Measurements from ENCODE around the gene MT1A. TPM values are rescaled to one million over a fixed set of nuclear protein-coding genes. Genes with fewer than 3 reads are reported as not detected.
"Not testable (repeated sequence)": the region's sequence is repeated elsewhere in the genome, so short reads cannot be mapped to it uniquely, and the experiment has no call there.

MT1A gene
- total RNA-seq, 8 experiments from 2014 or later: 3.0 TPM; not detected in 7

DNA sequence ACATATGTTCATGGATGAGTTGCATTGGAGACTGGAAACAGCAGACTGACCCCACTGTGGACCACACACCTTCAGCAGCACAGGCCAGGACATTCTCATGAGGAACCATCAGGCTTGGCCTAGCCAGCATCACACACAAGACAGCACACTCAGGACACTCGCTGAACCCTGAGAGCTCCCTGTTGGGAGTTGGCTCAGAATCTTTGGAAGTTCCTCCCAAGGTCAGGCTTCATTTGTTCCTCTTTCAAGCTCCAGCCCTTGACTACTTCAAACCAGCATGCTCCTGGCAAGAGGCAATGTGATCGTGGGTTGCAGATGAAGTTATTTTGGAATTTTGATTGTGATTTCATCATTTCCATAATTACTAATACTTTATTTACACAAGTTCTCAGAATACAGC lies 33.2 kb downstream of the MT1A start:
- 28 to 67% (median 54%) methylated on average over 1 to 2 of the region's 2 CpGs; no CpG with 5 or more reads in 7 of the 10 experiments for WGBS, 10 experiments
- ATAC-seq (replicated peaks in 6 of 8): peak in 1 of 8 experiments; percentile 6
- peaks cover 10 to 27% of the 10 kb centered on the region in 2 donors for H3K4me1 ChIP-seq (replicated peaks in 1 of 2)
- H3K4me3 ChIP-seq; in situ Hi-C loops (cut with MboI; ENCODE audit: low pct_unique_long_range_greater_than_20kb in 2 of 9, low sequenced_read_pairs in 9 of 9, unreplicated experiment in 9 of 9); H3K27ac ChIP-seq: not testable (repeated sequence)

- WGBS, 10 experiments: 50 to 86% (median 71%) methylated on average over 1 to 2 of the region's 3 CpGs; no CpG with 5 or more reads in 4 of the 10 experiments
- H3K4me3 ChIP-seq; H3K27ac ChIP-seq; in situ Hi-C loops (cut with MboI; ENCODE audit: low pct_unique_long_range_greater_than_20kb in 2 of 9, low sequenced_read_pairs in 9 of 9, unreplicated experiment in 9 of 9); ATAC-seq (replicated peaks in 6 of 8): not testable (repeated sequence)
- H3K4me1 ChIP-seq (replicated peaks in 1 of 2): peaks cover 10 to 27% of the 10 kb centered on the region in 2 donors
Observed at GRCh38 chr16:56672171-56672570, 33.7 kb downstream of the MT1A start.

DNA sequence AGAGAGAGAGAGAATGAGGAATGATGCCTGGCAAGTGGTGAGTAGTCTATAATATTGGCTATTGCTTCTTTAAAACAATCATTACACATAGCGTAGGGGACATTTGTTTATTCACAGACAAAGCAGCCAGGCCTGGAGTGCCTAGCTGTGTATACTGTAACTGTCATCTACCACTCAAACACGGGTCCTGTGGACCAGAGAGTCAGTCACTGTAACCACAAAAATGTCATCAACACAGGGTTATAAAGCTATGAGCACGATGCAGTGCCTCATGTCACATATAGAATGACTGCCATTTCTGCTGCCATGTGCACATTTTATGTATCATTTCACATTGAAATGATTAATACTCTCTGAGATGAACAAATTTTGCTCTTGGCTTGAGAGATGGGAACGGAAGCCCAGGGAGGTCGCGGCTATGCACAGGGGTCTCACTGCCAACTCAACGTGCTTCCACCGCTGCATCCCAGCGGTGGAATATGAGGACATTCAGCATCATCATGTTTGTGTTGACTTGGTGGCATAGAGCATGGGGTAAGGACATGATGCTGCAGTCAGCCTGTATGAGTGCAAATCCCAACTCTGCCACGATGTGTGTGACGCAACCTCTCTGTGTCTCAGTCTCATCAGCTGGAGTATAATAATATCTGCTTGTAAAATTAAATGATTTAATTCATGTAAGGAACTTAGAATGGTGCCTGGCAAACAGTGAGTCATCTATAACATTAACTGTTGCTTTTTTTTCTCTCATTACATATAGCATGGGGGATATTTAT lies 34.5 kb downstream of the MT1A start:
- in situ Hi-C loops (cut with MboI; ENCODE audit: low pct_unique_long_range_greater_than_20kb in 2 of 9, low sequenced_read_pairs in 9 of 9, unreplicated experiment in 9 of 9): no loop called here
- no peak overlapping the region for H3K4me3 ChIP-seq
- WGBS, 10 experiments: 30 to 87% (median 75%) methylated on average over 1 to 10 of the region's 11 CpGs
- H3K4me1 ChIP-seq (replicated peaks in 1 of 2): peaks cover 10 to 27% of the 10 kb centered on the region in 2 donors
- H3K27ac ChIP-seq: no peak overlapping the region
- ATAC-seq (replicated peaks in 6 of 8): no peak

DNA sequence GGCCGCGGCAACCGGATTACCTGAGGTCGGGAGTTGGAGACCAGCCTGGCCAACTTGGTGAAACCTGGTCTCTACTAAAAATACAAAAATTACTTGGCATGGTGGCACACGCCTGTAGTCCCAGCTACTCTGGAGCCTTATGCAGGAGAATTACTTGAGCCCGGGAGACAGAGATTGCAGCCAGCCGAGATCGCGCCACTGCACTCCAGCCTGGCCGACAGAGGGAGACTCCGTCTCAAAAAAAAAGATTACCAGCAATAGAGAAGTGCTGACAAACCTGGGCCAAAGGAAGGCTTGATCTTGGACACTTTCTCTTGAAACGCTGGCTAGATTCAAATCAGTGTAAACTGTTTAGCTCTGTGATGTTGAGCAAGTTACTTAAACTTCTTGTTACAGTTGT lies 35.5 kb downstream of the MT1A start:
- in situ Hi-C loops (cut with MboI; ENCODE audit: low pct_unique_long_range_greater_than_20kb in 2 of 9, low sequenced_read_pairs in 9 of 9, unreplicated experiment in 9 of 9): no loop called here
- Histone ChIP-seq H3K27ac (no peak overlapping the region), H3K4me3 (no peak overlapping the region), H3K4me1 (replicated peaks in 1 of 2) (peaks cover 10 to 24% of the 10 kb centered on the region in 2 donors)
- ATAC-seq (replicated peaks in 6 of 8): peak; percentile 52 to 94 (median 70)
- 0 to 80% (median 40%) methylated on average over 1 to 11 of the region's 12 CpGs; no CpG with 5 or more reads in 3 of the 10 experiments for WGBS, 10 experiments

DNA sequence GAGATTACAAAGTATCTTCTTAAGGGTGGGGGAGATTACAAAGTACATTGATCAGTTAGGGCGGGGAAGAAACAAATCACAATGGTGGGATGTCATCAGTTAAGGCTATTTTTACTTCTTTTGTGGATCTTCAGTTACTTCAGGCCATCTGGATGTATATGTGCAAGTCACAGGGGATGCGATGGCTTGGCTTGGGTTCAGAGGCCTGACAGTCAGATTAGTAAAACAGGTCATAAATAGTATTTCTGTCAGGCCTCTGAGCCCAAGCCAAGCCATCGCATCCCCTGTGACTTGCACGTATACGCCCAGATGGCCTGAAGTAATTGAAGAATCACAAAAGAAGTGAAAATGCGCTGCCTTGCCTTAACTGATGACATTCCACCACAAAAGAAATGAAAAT lies 36.1 kb downstream of the MT1A start:
- peaks cover 10 to 21% of the 10 kb centered on the region in 2 donors for H3K4me1 ChIP-seq (replicated peaks in 1 of 2)
- 0 to 87% (median 43%) methylated on average over 1 to 3 of the region's 6 CpGs; no CpG with 5 or more reads in 5 of the 10 experiments for WGBS, 10 experiments
- in situ Hi-C loops (cut with MboI; ENCODE audit: low pct_unique_long_range_greater_than_20kb in 2 of 9, low sequenced_read_pairs in 9 of 9, unreplicated experiment in 9 of 9); H3K27ac ChIP-seq; H3K4me3 ChIP-seq: not testable (repeated sequence)
- peak in 3 of 8 experiments; percentile 62 to 66 (median 63) for ATAC-seq (replicated peaks in 6 of 8)

DNA sequence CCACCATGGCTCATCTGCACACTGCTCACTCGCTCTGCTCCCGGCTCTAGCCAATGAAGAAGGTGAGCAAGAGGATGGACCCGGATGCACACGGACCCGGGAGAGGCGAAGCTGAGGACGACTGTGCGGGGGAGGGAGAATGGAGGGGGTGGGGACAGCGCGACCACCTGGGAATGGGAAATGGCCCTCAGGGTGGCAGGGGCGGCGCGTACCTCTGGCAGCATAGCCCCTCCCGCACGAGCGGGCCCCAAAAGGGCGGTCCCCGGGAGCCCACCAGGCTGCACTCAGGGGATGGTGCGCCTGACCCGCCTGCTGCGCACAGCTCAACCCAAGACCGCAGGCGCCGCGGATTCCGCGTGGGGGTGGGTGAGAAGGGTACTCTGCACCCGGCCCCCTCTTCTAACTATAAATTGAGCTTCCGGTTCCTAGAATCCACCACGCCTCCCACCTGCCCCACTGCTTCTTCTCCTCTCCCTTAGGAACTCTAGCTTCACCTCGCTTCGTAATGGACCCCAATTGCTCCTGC lies 37.3 kb downstream of the MT1A start:
- Histone ChIP-seq H3K27ac (no peak overlapping the region), H3K4me3 (no peak overlapping the region), H3K4me1 (replicated peaks in 1 of 2) (peaks cover 10 to 17% of the 10 kb centered on the region in 2 donors)
- WGBS, 10 experiments: 13 to 92% (median 73%) methylated on average over 2 to 4 of the region's 32 CpGs; no CpG with 5 or more reads in 4 of the 10 experiments
- peak in 4 of 8 experiments; percentile 10 to 21 (median 15) for ATAC-seq (replicated peaks in 6 of 8)
- in situ Hi-C loops (cut with MboI; ENCODE audit: low pct_unique_long_range_greater_than_20kb in 2 of 9, low sequenced_read_pairs in 9 of 9, unreplicated experiment in 9 of 9): loop anchor here in 2 of 9 experiments (25.0 kb wide), 1 partner anchor 963 kb away; no protein-coding TSS in a partner anchor

GRCh38 chr16:56677474-56677873 lies 39.0 kb downstream of the MT1A start:
- 10 to 100% (median 63%) methylated on average over 1 to 2 of the region's 3 CpGs; no CpG with 5 or more reads in 4 of the 10 experiments for WGBS, 10 experiments
- ATAC-seq (replicated peaks in 6 of 8): no peak
- in situ Hi-C loops (cut with MboI; ENCODE audit: low pct_unique_long_range_greater_than_20kb in 2 of 9, low sequenced_read_pairs in 9 of 9, unreplicated experiment in 9 of 9): loop anchor here in 2 of 9 experiments (25.0 kb wide), 1 partner anchor 965 kb away; no protein-coding TSS in a partner anchor

GRCh38 chr16:56679078-56679730 lies 40.7 kb downstream of the MT1A start:
- in situ Hi-C loops (cut with MboI; ENCODE audit: low pct_unique_long_range_greater_than_20kb in 2 of 9, low sequenced_read_pairs in 9 of 9, unreplicated experiment in 9 of 9): loop anchor here in 2 of 9 experiments (25.0 kb wide), 1 partner anchor 967 kb away; no protein-coding TSS in a partner anchor
- WGBS, 10 experiments: 43 to 100% (median 83%) methylated on average over 1 to 2 of the region's 3 CpGs; no CpG with 5 or more reads in 5 of the 10 experiments

More at GRCh38 chr16:56677474-56677873, 39.0 kb downstream of the MT1A start:
- peaks cover 16 to 24% of the 10 kb centered on the region in 2 donors for H3K4me1 ChIP-seq (replicated peaks in 1 of 2)
- no peak overlapping the region for H3K4me3 ChIP-seq
- H3K27ac ChIP-seq: no peak overlapping the region

GRCh38 chr16:56679818-56680217 lies 41.4 kb downstream of the MT1A start:
- ATAC-seq (replicated peaks in 6 of 8): no peak
- H3K4me3 ChIP-seq: no peak overlapping the region
- H3K4me1 ChIP-seq (replicated peaks in 1 of 2): peaks cover 11 to 31% of the 10 kb centered on the region in 2 donors
- no peak overlapping the region for H3K27ac ChIP-seq
- 21 to 100% (median 65%) methylated on average over 1 to 5 of the region's 6 CpGs; no CpG with 5 or more reads in 3 of the 10 experiments for WGBS, 10 experiments
- in situ Hi-C loops (cut with MboI; ENCODE audit: low pct_unique_long_range_greater_than_20kb in 2 of 9, low sequenced_read_pairs in 9 of 9, unreplicated experiment in 9 of 9): loop anchor here in 2 of 9 experiments (25.0 kb wide), 1 partner anchor 968 kb away; no protein-coding TSS in a partner anchor

More at GRCh38 chr16:56679078-56679730, 40.7 kb downstream of the MT1A start:
- Histone ChIP-seq H3K4me1 (replicated peaks in 1 of 2) (peaks cover 15 to 35% of the 10 kb centered on the region in 2 donors), H3K4me3 (no peak overlapping the region), H3K27ac (no peak overlapping the region)
- no peak for ATAC-seq (replicated peaks in 6 of 8)

DNA sequence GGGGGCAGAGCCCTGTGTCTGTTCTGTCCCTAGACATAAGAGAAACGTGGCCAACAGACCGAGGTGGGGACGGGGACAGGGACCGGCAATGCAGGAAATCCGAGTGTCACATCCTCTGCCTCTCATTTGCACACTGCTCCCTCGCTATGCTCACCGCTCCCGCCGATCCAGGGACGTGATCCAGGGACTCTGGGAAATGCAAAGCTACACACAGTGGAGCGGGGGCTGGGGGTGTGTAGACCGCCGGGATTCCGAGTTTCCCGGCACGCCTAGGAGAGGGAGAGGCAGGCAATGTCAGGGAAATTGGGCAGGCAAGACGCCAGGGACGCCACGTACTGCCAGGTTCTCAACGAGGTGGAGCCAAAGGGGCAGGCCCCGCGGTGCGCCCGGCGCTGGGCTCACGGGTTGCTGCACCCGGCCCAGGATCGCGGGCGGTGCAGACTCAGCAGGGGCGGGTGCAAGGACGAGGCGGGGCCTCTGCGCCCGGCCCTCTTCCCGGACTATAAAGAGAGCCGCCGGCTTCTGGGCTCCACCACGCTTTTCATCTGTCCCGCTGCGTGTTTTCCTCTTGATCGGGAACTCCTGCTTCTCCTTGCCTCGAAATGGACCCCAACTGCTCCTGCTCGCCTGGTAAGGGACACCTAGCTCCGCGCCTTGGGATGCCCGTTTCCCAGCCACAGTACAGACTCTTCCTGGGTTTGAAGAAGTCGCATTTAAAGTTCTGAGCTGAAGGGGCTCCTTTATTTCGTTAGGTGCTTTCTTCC lies 43.7 kb downstream of the MT1A start, which contains the start of gene MT1X:
Gene MT1X, plus strand, starts transcription at position 532 of the 764 bp plus-strand sequence. Its CDS starts 71 bp downstream, at position 603.
- ATAC-seq (replicated peaks in 6 of 8): peak; percentile 96 to 99 (median 98)

DNA sequence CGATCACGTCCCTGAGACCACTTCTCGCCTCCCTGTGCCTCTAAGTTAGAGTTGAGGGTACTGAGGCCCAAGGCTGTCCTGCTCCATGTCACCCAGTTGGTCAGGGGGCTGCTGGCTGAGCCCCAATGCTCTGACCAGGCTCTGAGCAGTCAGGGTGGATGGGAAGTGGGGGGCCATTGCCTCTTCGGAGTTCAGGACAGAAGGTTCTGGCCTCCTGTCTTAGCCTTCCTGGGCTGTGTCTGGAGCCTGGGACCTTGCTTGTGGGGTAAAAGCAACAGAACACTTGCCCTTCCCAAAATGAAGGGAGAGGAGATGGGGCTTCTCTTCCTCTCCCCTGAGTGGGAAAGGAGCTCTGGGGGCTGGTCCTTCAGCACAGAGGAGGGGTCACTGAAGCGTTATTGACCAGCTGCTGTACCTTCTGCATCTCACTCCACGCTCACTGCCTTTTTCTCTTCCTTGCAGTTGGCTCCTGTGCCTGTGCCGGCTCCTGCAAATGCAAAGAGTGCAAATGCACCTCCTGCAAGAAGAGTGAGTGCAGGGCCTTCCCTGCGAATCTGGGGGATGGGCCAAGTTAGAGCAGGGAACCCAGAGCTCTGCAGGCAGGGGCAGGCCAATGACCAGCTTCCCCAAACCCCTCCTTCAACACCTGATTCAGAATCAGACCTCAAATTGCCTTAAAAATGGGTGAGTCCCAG lies 44.4 kb downstream of the MT1A start:
- Histone ChIP-seq H3K4me3 (peak overlapping the region; percentile 28 to 44 (median 38)), H3K27ac (no peak overlapping the region), H3K4me1 (replicated peaks in 1 of 2) (peaks cover 7 to 20% of the 10 kb centered on the region in 2 donors)
- peak in 6 of 8 experiments; percentile 2 to 11 (median 5) for ATAC-seq (replicated peaks in 6 of 8)
- in situ Hi-C loops (cut with MboI; ENCODE audit: low pct_unique_long_range_greater_than_20kb in 2 of 9, low sequenced_read_pairs in 9 of 9, unreplicated experiment in 9 of 9): loop anchor here in 2 of 9 experiments (25.0 kb wide), 1 partner anchor 971 kb away; no protein-coding TSS in a partner anchor
- WGBS, 10 experiments: 0 to 20% (median 10%) methylated on average over 1 to 3 of the region's 8 CpGs; no CpG with 5 or more reads in 3 of the 10 experiments

More for the DNA sequence above, 43.7 kb downstream of the MT1A start, which contains the start of gene MT1X:
- in situ Hi-C loops (cut with MboI; ENCODE audit: low pct_unique_long_range_greater_than_20kb in 2 of 9, low sequenced_read_pairs in 9 of 9, unreplicated experiment in 9 of 9): loop anchor here in 2 of 9 experiments (25.0 kb wide), 1 partner anchor 970 kb away; no protein-coding TSS in a partner anchor
- Histone ChIP-seq H3K4me1 (replicated peaks in 1 of 2) (peaks cover 7 to 20% of the 10 kb centered on the region in 2 donors), H3K27ac (peak within 1 kb of the TSS; percentile 75 to 81), H3K4me3 (peak within 1 kb of the TSS; percentile 28 to 44 (median 38))
- 0 to 1% (median 0%) methylated on average over 4 to 25 of the region's 49 CpGs; no CpG with 5 or more reads in 4 of the 10 experiments for WGBS, 10 experiments
